HG03064 (cell line): Measurements from ENCODE around the gene LITAF.
"Not testable (repeated sequence)": the region's sequence is repeated elsewhere in the genome, so short reads cannot be mapped to it uniquely, and the experiment has no call there.

Experiments
- ATAC-seq: cut with Tn5 transposase; IDR thresholded peaks from one replicate; pipeline ENCODE4 v1.9.1; 2021; ENCODE audit warnings: low read depth; ENCODE audit not compliant: unreplicated experiment

The LITAF gene

DNA sequence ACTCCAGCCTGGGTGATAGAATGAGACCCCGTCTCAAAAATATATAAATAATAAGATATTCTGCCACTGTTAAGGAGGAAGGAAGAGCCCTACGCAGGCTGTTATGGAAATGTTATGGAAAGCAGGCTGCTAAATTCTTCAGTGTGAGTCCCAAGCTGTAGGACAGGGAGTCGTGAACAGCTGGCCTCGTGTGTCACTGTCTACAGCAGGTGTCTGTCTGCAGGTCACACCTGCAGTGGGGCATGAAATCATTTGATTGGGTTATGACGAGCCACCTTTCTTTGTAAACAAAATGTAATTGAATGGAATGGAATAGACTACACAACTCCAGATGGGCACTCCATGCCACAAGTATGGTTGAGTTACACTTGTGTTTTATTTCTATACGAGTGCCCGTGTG, 15.6 kb upstream of the LITAF start:
- no peak for ATAC-seq

DNA sequence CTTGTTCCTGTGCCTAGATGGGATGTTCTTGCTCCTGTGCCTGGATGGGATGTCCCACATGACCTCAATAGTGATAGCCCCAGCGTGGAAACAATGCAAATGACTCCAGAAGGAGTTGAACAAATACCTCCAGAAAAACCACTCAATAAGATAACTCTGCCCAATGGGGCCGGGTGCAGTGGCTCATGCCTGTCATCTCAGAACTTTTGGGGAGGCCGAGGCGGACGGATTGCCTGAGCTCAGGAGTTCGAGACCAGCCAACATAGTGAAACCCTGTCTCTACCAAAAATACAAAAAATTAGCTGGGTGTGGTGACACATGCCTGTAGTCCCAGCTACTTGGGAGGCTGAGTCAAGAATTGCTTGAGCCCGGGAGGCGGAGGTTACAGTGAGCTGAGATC, 15.2 kb upstream of the LITAF start:
- no peak for ATAC-seq

DNA sequence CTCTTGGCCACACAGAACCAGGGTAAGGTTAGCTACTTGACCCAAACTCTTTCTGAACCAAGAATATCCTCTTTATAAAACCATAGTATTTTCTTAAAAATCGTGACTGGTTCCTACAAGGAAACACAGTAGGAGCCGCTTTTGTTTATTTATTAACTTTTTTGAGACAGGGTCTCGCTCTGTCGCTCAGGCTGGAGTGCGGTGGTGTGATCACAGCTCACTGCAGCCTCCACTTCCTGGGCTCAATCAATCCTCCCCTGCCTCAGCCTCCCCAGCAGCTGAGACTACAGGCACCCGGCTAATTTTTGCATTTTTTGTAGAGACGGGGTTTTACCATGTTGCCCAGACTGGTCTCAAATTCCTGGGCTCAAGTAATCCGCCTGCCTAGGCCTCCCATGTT, 14.7 kb upstream of the LITAF start:
- ATAC-seq: no peak

DNA sequence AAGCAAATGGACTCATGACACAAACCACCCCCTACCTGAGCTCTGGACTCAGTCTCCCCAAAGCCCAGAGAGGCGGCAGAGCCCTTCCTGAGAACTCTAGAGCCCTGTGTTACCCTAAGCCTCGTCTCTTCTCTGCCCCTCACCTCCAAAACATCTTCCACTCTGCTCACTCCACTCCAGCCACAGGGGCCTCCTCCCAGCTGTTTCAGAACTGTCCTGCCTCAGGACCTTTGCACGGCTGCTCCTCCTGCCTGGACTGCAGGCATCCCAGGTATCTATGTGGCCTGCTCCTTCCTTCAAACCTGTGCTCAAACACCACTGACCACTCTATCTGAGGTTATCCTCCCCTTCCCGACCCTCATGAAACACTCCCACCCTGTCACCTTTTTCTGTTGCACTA, 12.9 kb upstream of the LITAF start:
- no peak for ATAC-seq

DNA sequence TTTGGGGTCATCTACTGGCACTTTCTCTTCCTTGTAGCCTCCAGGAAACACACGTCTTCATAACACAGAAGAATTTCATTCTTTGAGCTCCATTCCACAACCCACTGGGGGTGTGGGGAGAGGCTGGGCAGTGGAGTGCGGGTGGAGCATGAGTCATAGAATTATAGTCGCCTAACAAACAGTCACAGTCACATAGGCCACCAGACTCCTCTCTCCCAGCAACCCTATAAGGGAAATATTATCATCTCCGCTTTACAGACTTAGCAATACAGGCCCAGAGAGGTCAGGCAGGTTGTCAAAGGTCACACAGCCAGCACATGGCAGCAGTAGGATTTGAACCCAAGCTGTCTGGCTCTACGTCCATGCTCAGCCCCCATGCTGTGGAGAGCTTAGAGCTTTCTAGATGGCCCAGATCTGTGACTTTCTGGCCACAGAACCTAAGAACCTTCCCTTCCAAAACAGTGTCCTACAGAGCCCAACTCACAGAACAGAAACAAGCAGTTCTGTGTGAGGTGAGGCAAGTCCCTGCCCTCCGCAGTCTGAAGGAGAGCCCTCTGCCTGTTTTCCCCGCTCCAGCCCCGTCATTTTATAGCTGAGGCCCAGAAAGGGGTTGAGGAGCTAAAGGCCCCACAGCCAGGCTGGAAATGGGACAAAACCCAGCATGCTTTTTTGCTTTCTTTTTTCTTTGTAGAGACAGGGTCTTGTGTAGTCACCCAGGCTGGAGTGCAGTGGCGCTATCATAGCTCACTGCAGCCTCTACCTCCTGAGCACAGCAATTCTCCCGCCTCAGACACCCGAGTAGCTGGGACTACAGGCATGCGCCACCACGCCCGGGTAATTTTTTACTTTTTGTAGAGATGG, 10.7 kb upstream of the LITAF start:
- no peak for ATAC-seq

DNA sequence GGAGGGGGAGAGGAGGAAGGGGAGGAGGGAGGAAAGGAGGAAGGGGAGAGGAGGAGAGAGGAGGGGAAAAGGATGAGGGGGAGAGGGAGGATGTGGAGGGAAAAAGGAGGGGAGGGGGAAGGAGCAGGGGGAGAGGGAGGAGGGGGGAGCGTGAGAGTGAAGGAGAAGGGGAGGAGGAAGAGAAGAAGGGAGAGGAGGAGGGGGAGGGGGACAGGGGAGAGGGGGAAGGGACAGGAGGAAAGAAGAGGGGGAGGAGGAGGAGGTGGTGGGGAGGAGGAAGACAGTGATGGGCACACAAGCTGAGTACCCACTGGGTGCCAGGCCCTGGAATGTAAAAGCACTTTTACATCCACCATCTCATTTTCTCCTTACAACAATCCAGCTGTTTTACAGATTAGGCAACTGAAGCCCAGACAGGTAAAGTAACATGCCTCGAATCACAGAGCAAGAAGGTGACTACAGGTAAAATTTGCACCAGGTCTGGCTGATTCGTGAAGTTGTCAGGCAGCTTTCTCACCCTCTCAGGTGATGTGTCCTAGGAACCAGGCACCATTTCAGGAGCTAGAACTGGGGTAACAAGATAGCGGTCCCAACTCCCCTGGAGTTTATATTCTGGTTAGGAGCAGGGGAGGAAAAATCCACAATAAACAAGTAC, 10.0 kb upstream of the LITAF start:
- ATAC-seq: no peak

DNA sequence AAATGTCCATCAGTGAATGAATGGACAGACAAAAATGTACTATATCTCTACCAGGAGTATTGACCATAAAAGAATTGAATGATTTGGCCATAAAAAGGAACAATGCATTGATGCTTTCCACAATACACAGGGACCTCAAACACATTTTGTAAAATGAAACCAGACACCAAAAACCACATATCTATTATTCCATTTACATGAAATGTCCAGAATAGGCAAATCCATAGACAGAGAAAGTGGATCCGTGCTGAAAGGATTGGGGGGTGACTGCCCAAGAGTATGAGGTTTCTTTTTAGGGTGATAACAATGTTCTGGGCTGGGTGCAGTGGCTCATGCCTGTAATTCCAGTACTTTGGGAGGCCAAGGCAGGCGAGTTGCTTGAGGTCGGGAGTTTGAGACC, 6.9 kb upstream of the LITAF start:
- no peak for ATAC-seq

DNA sequence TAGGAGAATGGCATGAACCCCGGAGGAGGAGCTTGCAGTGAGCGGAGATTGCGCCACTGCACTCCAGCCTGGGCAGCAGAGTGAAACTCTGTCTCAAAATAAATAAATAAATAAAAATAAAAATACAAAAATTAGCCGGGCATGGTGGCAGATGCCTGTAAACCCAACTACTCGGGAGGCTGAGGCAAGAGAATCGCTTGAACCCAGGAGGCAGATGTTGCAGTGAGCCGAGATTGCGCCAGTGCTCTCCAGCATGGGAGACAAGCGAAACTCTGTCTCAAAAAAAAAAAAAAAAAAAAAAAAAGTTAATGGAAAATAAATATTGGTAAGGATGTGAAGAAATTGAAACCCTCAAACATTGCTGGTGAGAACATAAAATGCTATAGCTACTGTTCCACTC, 6.4 kb upstream of the LITAF start:
- ATAC-seq: not testable (repeated sequence)

DNA sequence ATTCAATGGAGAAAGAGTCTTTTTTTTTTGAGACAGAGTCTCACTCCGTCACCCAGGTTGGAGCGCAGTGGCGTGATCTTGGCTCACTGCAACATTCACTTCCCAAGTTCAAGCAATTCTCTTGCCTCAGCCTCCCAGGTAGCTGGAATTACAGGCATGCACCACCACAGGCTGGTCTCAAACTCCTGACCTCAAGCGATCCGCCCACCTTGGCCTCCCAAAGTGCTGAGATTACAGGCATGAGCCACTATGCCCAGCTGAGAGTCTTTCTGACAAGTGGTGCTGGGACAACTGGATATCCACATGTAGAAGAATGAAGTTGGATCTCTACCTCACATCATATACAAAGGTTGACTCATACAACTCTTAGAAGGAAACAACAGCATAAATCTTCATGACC, 4.9 kb upstream of the LITAF start:
- ATAC-seq: not testable (repeated sequence)

DNA sequence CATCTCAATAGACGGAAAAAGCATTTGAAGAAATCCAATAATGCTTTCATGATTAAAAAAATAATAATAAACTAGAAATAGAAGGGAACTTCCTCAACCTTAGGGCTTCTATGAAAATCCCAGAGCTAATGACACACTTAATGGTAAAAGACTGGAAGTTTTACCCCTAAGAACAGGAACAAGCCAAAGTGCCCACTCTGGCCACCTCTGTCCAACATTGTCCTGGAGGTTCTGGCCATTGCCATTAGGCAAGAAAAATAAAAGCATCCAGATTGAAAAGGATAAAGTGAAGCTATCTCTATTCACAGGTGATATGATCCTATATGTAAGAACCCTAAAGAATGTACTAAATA, 2.5 kb upstream of the LITAF start:
- ATAC-seq: no peak

DNA sequence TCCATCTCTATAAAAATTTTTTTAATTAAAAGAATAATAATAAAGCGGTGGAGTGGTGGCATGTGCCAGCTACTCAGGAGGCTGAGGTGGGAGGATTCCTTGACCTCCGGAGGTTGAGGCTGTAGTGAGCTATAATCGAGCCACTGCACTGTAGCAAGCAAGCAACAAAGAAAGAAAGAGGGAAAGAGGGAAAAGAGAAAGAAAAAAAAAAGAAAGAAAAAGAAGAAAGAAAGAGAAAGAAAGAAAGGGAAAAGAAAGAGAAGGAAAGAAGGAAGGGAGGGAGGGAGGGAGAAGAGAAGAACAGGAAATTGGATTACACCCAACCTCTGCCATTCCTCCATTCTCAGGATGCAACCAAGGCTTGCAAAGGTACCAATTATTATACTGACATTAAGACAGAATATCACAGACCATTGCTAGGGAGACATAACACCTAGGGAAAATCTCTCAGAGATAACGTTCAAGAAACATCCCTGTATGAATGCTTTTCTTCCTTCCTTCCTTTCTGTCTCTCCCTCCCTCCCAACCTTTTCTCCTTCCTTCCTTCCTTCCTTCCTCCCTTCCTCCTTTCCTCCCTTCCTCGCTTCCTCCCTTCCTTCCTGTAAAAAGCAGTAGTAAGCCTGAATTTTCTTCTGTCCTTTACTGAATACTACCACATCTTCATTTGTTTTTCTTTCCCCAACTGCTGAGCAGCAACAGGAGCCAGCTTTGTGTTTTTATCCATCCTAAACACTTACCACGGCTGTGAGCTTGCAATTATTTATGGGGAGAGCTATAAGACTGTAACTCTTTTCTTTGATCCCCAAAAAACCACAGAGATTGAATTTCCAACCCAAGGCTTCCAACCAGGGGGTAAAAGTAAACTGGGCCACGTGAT, 1.8 kb upstream of the LITAF start:
- no peak for ATAC-seq

DNA sequence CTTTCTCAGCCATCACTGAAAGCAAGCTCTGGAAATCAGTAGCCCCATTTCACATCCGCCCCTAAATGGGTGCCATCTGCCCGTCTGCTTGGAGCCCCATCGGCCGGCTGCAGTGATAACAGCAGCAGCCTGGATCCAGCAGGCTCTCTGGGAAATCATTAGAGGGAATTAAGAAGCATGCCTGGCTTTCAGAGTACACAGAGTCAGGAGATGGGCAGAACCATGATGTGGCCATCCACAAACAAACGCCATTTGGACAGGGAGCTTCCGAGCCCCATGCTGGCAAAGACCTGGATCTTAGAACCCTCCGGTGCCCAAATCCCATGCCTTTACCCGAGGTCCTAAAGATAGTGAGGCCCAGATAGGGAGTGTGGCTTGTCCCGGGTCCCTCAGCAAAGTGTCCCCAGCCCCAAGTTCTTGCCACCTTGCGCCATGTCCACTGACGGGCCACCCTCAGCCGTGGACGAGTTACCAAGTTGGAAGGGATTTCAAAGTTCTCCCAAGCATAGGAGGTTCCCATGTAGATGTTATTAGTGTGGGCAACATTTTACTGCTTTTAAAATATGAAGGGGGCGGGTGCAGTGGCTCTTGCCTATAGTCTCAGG, 1.0 kb upstream of the LITAF start:
- ATAC-seq: no peak

DNA sequence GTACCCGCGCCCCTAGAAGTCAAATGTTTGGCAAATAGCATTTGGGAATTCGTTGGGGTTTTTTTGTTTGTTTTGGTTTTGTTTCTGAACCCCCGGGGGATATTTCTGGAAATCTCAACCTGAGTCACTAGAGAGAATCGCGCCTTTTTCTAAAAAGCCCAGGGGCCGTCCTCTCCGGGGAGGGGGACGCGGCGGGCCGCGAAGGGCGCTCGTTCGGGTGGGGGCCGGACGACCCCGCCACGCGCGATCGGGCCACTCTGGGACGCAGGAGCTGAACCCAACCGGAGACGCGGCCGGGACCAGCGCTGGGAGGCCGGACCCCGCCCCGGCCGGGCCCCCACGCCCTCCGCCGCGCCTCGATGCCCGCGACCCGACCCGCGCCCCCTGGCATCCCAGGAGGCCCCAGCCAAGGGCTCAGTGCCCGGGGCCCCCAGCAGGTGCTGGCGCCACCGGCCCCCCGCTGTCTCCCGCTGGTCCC, 302 bp downstream of the LITAF start:
- peak; percentile 38 for ATAC-seq

DNA sequence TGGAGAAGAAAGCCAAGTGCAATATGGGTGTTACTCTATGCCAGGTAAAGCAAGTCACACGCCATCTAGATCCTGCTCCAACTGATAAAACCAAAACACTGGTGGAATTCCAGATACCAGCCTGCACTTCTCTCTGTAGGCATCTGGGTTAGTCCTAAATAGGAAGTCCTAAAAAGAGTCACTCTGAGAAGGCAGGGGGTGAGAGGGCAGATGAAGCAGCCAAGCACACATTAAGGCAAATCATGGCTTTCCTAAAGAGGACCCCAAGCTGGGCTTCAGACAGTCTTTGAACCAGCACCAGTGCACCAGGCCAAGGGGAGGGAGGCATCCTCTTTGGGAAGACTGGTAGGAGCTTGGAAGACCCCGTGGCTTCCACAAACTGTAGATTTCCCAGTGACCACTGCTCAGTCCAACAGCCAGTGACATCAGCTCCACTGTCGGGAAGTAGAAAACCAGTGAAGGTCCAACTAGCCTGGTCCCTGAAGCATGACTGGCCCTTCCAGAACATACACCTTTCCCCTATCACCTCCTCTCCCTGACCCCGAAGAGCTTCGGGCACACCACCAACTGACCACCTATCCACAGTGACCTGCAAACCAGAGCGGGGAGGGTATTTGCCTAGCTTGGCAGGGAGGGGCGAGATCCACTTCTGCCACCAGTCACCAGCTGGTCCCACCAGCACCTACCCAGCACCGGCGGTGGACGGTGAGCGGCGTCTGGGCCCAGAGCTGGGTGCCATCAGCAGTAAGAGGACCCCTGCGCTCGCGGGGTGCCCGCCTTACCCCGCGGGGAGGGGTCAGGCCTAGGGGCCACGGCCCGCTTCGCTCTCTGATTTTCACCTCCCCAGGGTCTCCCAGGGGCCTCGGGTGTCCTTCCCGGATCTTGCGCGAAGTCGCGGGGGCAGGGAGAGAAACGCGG, 1.0 kb downstream of the LITAF start:
- peak; percentile 17 for ATAC-seq

DNA sequence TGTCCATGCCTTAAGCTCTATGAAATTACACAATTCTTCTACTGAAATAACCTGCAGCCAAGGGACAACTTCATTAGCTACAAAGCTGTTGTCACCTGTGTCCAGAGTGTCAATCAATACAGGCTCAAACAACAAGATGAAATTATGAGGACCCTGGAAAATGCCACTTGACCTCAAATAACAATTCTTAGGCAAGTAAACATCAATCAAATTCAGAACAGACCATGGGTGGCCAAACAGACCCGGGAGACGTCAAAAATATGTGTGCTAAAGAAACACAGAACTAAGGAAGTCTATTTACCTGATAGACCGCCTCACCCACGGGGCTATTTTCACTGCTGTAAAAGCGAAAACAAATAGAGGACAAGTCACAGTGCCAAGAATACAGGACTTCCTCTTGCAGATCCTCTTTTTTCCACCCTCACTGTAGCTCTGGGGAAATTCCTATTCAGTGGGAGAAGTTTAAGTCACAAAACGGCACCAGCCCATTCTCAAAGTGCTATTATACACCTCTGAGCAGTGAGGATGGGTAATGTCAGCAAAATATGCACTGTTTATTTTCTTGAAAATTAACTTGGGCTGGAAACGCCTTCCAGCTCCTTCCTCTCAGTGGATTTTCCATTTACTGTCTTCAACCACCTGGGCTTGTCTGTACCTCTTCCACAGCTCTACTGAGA, 2.7 kb downstream of the LITAF start:
- ATAC-seq: no peak

DNA sequence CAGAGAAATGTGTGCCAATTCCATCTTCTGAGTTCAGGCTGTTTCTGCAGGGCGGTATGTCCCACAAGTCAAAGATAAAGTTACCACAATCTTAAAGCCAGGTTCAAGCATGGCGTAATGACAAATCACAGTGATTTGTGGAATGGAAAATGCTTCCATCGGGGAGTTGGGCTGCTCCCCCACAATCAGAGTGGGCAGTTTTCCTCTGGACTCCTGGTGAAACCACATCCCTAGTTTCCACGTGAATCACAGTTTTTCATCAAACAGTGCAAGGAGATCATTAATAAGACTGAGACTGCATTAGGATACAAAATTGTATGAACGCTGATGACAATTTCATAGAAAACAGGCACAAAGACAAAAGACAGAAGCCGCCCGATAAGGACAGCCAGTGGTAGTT, 3.6 kb downstream of the LITAF start:
- no peak for ATAC-seq

DNA sequence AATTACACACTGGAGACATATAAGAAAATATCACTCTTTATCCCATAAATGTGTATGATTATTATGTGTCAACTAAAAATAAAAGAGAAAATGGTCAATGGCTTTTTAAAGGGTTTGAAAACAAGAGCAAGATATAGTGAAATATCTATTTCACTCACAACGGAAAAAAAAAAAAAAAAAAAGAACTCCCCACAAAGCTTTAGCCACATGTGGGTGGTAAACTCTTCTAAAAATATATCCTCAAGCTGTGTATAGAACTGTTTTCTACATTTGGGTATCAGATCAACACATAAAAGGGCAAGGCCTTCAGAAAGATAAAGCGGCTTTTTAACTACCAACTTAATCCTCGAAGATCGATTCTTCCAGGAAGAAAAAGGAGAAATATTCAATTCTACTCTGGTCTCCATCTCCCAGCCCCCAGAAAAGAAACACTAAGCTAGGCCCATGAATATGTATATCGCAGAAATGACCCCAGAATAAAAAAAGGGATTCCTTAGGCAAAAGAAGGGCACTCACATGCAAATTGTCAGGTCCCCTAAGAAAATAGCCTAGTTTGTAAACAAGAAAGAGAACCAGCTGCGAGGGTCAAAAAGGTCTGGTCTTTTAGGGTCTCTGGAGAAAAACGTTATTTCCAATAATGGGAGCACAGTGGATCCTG, 4.4 kb downstream of the LITAF start:
- no peak for ATAC-seq

DNA sequence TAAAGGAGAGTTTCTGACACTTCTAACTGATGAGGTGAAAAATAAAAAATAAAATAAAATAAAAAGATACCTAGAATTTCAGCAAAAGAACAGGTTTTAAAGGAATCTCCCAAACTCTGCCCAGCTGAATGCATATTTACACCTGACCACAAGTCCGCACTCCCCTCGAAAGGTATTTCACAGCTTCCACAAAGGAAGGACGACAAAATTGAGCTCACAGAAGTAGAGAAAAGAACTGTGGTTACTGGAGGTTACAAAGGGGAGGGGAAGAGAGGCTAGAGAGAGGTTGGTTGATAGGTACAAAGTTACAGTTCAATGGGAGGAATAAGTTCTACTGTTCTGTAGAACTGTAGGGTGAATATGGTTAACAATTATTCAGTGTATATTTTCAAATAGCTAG, 5.0 kb downstream of the LITAF start:
- no peak for ATAC-seq
